ENCODE results near the gene ERC1. TPM values are rescaled to one million over a fixed set of nuclear protein-coding genes. Genes with fewer than 3 reads are reported as not detected.
A peak's percentile ranks its signal among the peaks of the same experiment; 100 is the strongest.

ERC1 gene
- total RNA-seq, 1 donor from 2014 or later = 82.2 TPM

DNA sequence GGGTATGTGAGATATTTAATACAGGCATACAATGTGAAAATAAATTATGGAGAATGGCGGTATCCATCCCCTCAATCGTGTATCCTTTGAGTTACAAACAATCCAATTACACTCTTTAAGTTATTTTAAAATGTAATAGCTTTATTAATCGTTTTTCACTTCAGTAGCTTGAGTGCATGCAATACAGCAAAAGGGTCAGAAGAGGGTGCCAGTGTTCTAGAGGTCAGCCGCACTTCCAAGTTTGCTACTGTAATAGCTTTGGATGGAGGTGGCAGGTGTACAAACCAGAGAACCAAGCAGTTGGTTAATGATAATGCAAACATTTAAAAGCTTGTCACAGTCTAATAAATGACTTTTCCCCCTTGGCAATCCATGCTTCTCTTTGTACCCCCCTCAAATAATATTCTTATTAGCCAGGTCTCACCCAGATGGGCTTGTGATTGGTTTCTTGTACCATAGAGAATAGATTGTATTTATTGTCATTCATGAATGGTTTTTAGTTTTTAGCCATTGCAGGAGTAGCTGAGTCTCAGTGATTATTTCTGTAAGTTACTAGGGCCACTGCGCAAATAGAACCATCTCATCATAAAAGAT, 127.0 kb downstream of the ERC1 start:
- no peak overlapping the region for H3K4me3 Mint-ChIP-seq (ENCODE audit: unreplicated experiment)
- no peaks in the 10 kb centered on the region for H3K27me3 Mint-ChIP-seq (ENCODE audit: unreplicated experiment)
- H3K27ac Mint-ChIP-seq (ENCODE audit: unreplicated experiment) = no peak overlapping the region
- no peaks in the 10 kb centered on the region for H3K9me3 Mint-ChIP-seq (ENCODE audit: unreplicated experiment)
- no peaks in the 10 kb centered on the region for H3K36me3 Mint-ChIP-seq (ENCODE audit: unreplicated experiment)
- peak; percentile 76 for DNase-seq
- peaks cover 2% of the 10 kb centered on the region for H3K4me1 Mint-ChIP-seq (ENCODE audit: low read depth, unreplicated experiment)
- TF ChIP-seq, protein P1, sequence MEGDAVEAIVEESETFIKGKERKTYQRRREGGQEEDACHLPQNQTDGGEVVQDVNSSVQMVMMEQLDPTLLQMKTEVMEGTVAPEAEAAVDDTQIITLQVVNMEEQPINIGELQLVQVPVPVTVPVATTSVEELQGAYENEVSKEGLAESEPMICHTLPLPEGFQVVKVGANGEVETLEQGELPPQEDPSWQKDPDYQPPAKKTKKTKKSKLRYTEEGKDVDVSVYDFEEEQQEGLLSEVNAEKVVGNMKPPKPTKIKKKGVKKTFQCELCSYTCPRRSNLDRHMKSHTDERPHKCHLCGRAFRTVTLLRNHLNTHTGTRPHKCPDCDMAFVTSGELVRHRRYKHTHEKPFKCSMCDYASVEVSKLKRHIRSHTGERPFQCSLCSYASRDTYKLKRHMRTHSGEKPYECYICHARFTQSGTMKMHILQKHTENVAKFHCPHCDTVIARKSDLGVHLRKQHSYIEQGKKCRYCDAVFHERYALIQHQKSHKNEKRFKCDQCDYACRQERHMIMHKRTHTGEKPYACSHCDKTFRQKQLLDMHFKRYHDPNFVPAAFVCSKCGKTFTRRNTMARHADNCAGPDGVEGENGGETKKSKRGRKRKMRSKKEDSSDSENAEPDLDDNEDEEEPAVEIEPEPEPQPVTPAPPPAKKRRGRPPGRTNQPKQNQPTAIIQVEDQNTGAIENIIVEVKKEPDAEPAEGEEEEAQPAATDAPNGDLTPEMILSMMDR (IDR thresholded peaks at IDR 0.05; ENCODE audit: partially characterized antibody, unreplicated experiment) = peak; percentile 93

DNA sequence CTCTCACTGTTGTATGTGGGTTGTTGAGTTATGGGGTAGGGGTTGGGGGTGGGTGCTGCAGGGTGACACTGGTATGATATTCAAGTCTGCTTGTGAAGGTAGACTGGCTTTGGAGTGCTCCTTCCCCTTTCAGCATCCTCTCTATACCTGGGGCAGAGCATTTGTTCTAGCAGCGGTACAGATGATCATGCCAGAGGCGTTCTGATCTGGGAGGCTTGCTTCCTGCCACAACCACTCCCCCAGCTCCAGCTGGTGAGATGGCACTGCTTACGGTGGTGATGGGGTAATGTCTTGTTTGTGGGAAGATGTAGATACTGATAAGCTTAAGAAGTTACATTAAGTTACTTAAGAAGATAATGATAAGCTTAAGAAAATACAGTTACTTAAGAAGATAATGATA, 131.8 kb downstream of the ERC1 start:
- no peak for DNase-seq
- TF ChIP-seq, protein P1 (IDR thresholded peaks at IDR 0.05; ENCODE audit: partially characterized antibody, unreplicated experiment) = no peak
- no peak overlapping the region for H3K27ac Mint-ChIP-seq (ENCODE audit: unreplicated experiment)
- no peaks in the 10 kb centered on the region for H3K27me3 Mint-ChIP-seq (ENCODE audit: unreplicated experiment)
- H3K4me3 Mint-ChIP-seq (ENCODE audit: unreplicated experiment) = no peak overlapping the region
- peaks cover 2% of the 10 kb centered on the region for H3K4me1 Mint-ChIP-seq (ENCODE audit: low read depth, unreplicated experiment)
- no peaks in the 10 kb centered on the region for H3K9me3 Mint-ChIP-seq (ENCODE audit: unreplicated experiment)
- no peaks in the 10 kb centered on the region for H3K36me3 Mint-ChIP-seq (ENCODE audit: unreplicated experiment)

DNA sequence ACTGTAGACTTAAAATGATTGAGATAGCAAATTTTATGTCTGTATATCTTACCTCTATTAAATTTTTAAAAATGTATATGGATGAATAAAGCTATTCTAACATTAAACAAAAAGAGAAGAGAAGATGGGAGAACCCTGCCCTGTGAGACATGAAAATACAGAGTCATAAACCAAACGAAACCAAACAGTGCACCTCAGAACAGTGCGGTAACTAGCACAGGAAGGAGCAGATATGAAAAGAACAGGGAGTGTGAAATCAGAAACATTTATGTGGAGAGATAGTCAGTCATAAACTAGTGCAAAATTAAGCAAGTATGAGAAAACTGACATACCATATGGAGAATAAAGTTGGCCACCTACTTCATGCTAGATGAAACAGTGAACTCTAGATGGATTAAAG, 135.1 kb downstream of the ERC1 start:
- Mint-ChIP-seq H3K27me3 (ENCODE audit: unreplicated experiment) (no peaks in the 10 kb centered on the region), H3K27ac (ENCODE audit: unreplicated experiment) (no peak overlapping the region), H3K36me3 (ENCODE audit: unreplicated experiment) (no peaks in the 10 kb centered on the region), H3K9me3 (ENCODE audit: unreplicated experiment) (no peaks in the 10 kb centered on the region), H3K4me1 (ENCODE audit: low read depth, unreplicated experiment) (no peaks in the 10 kb centered on the region), H3K4me3 (ENCODE audit: unreplicated experiment) (no peak overlapping the region)
- no peak for DNase-seq
- TF ChIP-seq, protein P1 (IDR thresholded peaks at IDR 0.05; ENCODE audit: partially characterized antibody, unreplicated experiment) = no peak

DNA sequence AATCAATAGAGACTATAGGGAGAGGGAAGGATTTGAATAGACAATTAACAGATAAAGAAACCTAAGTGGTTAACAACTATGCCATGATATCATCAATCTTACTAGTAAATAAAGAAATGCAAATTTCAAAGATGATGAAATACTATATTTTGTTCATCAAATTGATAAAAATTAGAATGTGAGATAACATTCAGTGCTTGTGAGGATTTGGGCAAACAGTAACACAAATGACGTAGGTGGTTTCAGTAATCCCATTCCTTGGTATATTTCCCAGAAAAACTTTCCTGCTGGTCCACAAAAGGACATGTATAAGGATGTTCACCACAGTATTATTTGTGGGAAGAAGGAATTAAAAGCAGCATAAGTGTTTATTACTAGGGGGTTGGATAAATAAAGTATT, 136.0 kb downstream of the ERC1 start:
- Mint-ChIP-seq H3K27ac (ENCODE audit: unreplicated experiment) (no peak overlapping the region), H3K36me3 (ENCODE audit: unreplicated experiment) (no peaks in the 10 kb centered on the region), H3K4me3 (ENCODE audit: unreplicated experiment) (no peak overlapping the region), H3K27me3 (ENCODE audit: unreplicated experiment) (no peaks in the 10 kb centered on the region), H3K9me3 (ENCODE audit: unreplicated experiment) (no peaks in the 10 kb centered on the region), H3K4me1 (ENCODE audit: low read depth, unreplicated experiment) (no peaks in the 10 kb centered on the region)
- TF ChIP-seq, protein P1 (IDR thresholded peaks at IDR 0.05; ENCODE audit: partially characterized antibody, unreplicated experiment) = no peak
- no peak for DNase-seq

DNA sequence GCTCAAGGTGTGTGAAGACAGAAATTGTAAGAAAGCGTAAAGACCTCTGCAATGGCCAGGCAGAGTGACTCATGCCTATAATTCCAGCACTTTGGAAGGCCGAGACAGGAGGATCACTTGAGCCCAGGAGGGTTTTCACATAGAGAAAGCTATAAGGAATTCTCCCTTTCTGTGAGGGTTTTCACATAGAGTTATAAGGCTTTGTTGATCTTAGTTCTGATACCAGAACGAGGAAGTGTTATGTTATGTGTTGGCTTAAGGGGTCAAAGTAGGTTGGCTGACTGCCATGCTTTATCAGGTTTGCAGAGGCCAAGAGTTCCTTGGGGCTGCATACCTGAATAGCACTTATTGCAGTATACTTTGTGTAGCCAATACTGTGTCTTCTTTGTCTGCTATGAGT, 139.1 kb downstream of the ERC1 start:
- H3K27me3 Mint-ChIP-seq (ENCODE audit: unreplicated experiment) = no peaks in the 10 kb centered on the region
- no peaks in the 10 kb centered on the region for H3K9me3 Mint-ChIP-seq (ENCODE audit: unreplicated experiment)

More for the DNA sequence above, 139.1 kb downstream of the ERC1 start:
- Mint-ChIP-seq H3K27ac (ENCODE audit: unreplicated experiment) (no peak overlapping the region), H3K4me1 (ENCODE audit: low read depth, unreplicated experiment) (no peaks in the 10 kb centered on the region), H3K36me3 (ENCODE audit: unreplicated experiment) (no peaks in the 10 kb centered on the region), H3K4me3 (ENCODE audit: unreplicated experiment) (no peak overlapping the region)
- DNase-seq = no peak
- TF ChIP-seq, protein P1 (IDR thresholded peaks at IDR 0.05; ENCODE audit: partially characterized antibody, unreplicated experiment) = no peak

All from glutamatergic neuron (in vitro differentiated cells).